Activated effector memory CD4-positive, alpha-beta T cell treated with anti-CD3 and anti-CD28 coated beads, Interleukin-2, amount 50 U/mL, for 16 hours (primary cell): ENCODE results near the gene LEMD2.

Experiments used
- DNase-seq: peaks from one replicate; pipeline ENCODE4 v3.0.0-alpha.2; 2020

Gene LEMD2

DNA sequence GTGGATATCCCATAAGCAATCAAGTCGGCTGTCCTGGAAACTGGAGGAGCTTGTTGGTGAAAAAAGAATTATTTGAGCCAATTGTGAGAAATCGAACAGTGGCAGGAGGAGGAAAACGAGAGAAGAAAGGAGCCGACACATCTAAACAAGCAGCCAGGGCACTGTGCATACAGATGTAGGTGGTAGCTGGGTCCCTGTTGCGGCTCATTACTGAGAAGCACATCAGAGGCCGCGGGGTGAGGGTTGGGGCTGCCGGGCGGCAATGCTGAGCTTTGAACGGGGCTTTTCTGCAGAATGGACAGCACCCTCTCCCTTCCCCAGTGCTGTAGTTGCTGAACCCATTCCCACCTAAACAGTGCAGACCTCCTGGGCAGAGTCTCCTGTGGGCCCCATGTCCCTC, 4.1 kb upstream of the LEMD2 start:
- no peak for DNase-seq

DNA sequence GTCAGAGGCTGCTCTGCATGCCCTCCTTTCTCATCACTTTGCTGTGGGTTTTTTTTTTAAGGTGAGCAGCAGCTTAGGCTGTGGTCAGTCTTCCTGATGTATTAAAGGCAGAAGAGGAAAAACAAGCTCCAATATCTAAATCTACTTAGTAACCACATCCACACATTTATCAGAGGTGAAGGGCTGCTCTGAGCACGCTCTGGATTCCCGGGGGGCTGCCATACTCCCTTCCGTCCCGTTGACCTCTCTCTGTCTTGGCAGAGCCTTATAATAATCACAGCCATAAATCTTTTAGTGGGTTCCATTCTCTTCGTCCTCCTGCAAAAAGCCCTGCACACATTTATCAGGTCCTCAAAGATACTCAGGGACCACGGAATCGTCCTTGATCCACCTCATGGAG, 2.7 kb upstream of the LEMD2 start:
- DNase-seq: no peak

DNA sequence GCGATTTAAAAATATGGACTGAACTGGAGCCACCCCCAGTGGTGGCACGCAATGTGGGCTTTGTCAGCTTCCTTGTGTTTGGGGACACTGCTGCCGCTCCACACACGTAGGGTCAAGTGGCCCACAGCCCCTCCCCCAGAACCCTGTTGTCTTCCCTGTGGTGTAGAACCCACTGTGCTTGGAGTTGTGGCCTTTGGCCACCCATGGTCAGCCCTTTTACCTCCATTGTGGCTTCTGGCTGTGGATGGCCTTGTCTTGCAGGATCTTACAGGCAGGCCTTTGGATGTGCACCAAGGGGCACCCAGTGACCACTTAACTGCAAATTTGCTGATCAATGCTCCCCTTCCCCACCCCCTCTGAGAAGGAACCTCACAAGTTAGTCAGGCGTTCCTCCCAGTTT, 2.0 kb upstream of the LEMD2 start:
- no peak for DNase-seq

GRCh38 chr6:33790379-33790778, 1.4 kb upstream of the LEMD2 start:
- no peak for DNase-seq

DNA sequence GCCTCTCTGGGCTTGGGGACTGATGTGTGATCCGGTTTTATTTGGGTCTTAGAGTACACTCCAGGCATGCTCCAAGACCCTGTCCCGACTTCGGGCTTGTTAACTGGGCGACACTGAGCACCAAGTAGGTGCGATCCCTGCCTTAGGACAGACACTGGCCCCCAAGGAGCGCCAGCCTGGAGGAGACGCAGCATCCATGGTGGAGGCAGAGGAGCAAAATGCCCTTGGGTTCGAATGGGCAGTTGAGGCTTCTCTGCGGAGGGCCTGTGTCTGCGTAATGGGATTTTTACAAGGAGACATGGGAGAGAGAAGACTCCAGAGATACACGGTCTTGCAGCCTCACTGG, 593 bp upstream of the LEMD2 start:
- DNase-seq: no peak

DNA sequence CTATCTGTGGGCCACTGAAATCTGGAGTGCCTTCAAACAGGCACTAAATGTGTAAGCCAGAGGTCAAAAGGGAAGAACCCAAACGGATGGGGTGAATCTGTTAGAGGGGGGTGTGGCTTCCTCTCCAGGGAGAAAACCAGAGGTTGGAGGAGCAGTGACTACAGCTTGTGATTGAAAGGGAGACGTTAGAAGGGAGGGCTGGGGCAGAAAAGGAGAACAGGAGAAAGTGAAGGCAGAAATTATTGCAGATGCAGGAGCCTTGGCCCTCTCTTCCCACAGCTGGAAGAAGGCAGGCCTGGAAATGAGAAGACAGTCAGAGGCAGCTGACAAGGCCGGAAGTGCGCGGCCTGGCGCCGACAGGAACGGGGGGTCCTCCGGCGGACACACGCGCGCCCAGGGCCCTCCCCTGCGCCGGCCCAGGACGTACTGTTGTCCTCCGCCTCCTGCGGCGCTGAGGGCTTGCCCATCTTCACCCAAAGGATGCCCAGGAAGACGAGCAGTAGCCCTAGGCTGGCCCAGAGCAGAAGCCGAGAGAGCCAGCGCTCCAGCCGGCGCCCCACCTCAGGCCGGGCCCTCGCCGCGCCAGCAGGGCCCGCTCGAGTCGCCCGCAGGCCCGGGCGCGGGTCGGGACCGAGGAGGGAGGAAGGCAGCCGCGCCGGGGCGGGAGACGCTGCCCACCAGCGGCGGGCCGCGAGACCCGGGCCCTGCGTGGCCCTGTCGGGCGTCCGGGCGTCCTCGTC, 806 bp downstream of the LEMD2 start:
- DNase-seq: peak; percentile 85

DNA sequence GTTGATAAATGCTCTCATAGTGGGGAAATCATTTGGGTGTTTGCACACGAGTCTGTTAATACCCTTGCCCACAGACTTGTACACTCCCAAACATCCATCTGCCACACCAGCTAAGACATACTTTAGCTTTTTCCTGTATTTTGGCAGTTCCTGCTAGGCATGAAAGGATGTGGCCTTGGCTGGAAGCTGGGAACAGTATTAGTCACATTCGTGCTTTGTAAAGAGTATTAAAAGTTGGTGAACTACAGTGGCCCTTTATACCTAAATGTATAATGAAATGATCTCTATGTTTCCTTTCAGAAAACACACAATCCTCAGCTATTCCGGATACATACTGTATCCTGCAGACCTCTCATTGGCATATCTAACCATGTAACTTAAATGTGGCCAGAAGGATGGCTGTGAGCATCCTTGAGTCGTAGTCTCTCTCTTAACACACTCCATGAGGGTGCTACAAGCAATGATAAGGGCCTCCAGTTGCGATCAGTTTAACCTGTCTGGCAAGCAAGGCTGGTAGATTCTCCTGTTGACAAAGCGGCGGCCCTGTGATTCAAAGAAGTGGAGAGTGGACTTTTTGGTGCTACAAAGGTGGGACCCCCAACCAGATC, 1.5 kb downstream of the LEMD2 start:
- DNase-seq: no peak

- no peak for DNase-seq
Measured at GRCh38 chr6:33786736-33787135, 2.2 kb downstream of the LEMD2 start.

DNA sequence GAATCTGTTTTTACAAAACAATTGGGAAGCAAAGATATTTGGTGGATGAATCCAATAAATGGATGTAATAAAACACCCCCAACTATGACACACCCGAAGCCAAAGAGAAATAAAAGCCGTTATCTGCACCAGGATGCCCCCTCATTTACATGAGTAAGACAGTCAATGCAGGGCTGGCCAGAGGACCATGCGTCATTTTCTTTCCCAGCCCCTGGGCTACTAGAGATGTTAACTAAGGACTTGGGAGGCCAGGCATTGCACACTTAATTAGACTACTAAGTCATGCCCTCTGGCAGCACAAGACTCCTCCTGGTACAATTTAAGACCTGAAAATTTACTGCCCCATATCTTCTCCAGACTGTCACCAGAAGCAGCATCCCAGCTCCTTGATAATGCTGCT, 3.2 kb downstream of the LEMD2 start:
- no peak for DNase-seq

GRCh38 chr6:33784787-33785186, 4.1 kb downstream of the LEMD2 start:
- DNase-seq: no peak

GRCh38 chr6:33783781-33784520, 5.0 kb downstream of the LEMD2 start:
- no peak for DNase-seq

DNA sequence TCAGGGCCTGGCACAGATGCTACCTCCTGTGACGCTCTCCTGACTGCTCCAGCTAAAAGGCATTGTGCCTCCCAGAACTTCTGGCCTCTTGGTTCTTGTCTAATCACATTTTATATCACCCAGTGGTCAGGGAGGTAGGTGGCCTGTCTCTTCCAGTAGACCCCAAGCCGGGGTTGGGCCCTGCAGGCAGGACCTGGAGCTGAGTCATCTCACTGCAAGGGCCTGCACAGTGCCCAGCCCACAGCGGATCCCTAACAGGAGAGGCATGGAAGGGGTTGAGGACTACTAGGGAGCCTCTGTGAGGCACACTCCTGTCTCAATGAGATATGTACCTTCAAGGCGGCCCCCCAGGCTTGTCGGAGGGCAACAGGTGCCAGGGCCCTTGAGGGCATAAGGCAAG, 6.4 kb downstream of the LEMD2 start:
- no peak for DNase-seq

DNA sequence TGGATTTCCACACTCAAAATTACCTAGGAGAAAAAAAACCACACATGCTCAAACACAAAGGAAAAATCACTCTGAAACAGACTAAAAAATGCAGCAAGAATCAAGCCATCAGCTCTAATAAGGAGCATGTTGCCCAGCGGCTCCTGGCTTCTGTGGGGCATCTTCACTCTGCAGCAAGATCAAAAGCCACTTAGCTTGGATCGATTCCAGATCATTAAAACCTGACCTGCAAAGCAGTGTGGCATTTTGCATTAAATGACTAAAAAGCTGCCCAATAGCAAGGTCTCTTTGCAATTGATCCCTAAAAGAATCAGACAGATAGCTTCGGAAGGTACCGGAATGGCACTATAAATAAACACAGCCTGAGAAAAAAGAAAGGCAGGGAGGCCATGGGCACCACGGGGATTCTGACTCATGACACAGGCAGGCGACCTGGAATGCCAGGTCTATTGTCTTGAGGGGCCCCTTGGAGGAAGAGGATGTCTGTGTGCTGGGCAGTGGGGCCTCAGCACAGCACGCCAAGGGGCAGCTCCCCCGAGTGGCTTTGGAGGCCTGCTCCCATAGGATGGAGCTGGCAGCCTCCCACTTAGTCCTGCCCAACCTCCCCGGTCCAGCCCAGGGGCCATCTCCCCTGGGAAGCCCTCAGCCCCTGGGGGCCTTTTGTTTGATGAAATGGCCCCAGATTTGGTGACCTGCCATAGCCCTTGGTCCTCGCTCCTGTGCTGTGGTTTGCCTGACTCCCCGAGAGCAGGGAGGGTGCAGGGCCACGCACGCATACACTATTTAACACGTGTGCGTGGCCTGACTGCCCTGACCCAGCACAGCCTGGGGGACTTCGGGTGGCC, 7.6 kb downstream of the LEMD2 start:
- no peak for DNase-seq

DNA sequence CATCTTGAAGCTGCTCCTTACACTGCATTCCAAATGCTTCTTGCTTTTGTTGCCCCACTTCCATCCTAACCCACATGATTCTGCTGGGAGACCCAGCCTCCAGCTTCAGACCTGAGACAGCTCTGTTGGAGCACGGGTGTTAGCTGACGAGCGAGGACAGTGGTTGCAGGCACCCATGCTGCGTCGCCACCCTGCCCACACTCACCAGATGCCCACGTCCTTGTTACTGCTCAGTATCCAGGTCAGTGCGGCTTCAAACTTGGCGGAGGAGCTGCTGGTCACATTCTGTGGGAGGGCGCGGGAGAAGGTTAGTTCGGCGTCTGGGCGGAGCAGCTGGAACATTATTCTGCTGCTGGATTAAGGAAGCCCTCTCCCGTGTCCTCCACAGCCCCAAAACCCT, 9.0 kb downstream of the LEMD2 start:
- DNase-seq: no peak

DNA sequence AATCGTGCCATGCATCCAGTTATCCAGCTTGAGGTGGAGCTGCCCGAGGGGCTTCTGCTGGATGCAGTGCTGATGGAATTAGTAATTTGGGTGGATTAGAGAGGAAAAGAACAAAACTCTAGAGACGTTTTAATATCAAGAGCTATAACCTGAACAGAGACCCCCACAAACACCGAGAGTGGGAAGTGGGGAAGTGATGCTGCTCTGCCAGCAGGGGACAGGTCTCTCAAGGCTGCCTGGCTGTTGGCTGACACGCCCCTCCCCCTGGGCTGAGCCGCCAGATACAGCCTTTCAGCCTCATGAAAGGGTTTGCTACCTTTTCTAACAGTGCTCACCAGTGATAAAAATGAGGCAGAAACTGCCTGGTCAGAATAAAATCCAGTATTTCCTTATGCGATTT, 9.6 kb downstream of the LEMD2 start:
- no peak for DNase-seq

DNA sequence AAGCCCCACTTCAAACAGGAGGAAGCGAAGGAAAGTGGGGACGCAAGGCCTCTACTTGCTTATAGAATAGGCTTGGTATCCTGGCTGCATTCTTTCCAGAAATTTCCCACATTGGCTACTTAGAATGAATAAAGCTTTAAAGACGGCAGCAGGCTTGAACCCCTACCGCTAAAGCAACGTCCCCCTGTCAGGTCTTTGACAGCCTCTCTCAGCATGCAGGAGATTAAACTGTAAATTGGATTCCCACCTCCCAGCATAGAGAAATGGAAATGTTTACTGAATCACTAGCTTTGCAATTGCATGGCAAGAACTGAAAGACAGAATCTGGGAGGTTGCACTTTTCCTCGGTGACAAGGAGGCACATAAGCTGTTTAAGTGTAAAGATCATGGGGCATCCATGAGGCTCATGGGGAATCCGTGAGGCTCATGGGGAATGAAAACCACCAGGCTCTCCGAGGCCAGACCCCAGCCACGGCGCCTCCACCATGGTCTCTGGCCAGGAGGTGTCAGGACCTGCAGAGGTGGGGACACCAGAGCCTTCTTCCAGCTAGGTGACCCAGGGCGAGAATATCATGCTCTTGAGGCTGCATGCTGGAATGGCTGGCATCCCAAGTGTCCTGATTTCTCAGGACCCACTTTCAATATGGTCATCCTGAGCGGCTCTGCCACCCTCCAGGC, 10.3 kb downstream of the LEMD2 start:
- DNase-seq: no peak

- no peak for DNase-seq
Measured at GRCh38 chr6:33777398-33778388, 11.2 kb downstream of the LEMD2 start.

DNA sequence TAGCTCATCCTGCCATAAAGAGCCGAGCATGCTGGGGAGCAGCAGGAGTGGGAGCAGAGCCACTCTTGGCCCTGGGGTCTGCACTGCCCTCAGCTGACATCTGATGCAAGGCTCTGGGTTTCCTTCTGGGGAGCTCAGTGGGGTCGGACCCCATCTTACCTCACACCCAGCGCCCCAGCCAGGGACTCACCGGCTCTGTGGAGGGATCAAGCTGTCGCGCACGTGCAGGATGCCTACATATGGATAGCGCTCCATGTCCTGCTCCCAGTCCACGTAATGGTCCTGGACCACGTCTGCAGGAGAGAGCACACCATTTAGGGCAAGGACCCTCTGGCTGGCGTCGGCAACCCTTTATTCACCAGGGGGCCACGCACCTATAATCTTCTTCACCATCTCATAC, 12.2 kb downstream of the LEMD2 start:
- DNase-seq: no peak

DNA sequence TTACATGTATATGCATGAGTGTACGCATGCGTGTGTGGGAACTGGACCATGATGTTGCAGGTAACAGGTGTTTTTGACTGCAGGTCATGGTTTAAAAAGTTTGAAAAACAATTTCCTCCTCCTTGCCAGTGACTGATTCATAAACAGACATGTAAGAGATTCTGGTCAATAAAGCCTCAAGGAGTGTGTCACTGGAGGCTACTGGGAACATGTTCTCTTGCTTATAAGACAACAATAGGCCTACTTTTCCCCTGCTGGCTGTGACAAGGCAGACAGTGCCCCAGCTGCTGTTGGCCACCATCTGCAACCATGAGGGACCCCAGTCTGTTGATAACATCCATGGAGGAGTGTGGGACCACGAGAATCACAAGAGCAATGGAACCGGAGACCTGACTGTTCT, 12.7 kb downstream of the LEMD2 start:
- DNase-seq: no peak

DNA sequence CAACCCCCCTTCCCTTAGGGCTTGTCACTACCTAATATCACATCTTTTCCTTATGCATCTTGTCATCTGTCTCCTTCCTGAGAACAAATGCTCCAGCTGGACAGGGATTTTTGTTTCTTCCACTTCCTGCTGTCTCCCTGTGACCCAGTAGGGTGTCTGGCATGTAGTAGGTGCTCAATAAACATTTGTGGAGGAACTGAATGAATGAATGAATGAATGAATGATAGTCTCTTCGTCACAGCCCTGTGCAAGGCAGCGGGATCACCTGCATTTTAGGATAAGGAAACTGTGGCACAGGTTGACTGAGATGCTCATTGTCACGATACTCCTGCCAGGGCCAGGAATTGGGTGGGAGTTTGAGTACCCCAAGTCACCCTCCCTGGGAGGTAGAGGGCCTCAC, 14.2 kb downstream of the LEMD2 start:
- DNase-seq: no peak

- DNase-seq: no peak
Measured at GRCh38 chr6:33772902-33773472, 15.9 kb downstream of the LEMD2 start.
